OCI-LY1 (cell line): ENCODE measurements around the gene VARS2.
"Not testable (repeated sequence)": the region's sequence is repeated elsewhere in the genome, so short reads cannot be mapped to it uniquely, and the experiment has no call there.

Experiments used
- EZH2 ChIP-seq: fragments of 200-600 bp; sonication (generic), shearing (Covaris generic); IDR thresholded peaks from 2 replicates; pipeline ENCODE4 v1.8.0; 2017; ENCODE audit warnings: borderline replicate concordance, mixed run types, mild to moderate bottlenecking, antibody characterized with exemption, low read length, moderate library complexity, mixed read lengths
- TF ChIP-seq, protein P1 (sequence below): fragments of 200-600 bp; sonication (generic), shearing (Covaris generic); IDR thresholded peaks from 2 replicates; pipeline ENCODE4 v1.5.1; 2017; ENCODE audit warnings: mild to moderate bottlenecking, antibody characterized with exemption, low read length, moderate library complexity, mixed read lengths

DNA sequence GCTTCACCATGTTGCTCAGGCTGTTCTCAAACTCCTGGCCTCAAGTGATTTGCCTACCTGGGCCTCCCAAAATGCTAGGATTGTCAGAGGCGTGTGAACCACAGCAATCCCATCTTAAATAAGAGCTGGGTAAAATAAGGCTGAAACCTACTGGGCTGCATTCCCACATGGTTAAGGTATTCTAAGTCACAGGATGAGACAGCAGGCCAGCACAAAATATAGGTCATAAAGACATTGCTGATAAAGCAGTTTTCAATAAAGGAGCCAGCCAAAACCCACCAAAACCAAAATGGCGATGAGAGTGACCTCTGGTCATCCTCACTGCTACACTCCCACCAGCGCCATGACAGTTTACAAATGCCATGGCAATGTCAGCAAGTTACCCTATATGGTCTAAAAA lies 40.2 kb upstream of the VARS2 start:
- TF ChIP-seq EZH2: not testable (repeated sequence)
- TF ChIP-seq, protein P1, sequence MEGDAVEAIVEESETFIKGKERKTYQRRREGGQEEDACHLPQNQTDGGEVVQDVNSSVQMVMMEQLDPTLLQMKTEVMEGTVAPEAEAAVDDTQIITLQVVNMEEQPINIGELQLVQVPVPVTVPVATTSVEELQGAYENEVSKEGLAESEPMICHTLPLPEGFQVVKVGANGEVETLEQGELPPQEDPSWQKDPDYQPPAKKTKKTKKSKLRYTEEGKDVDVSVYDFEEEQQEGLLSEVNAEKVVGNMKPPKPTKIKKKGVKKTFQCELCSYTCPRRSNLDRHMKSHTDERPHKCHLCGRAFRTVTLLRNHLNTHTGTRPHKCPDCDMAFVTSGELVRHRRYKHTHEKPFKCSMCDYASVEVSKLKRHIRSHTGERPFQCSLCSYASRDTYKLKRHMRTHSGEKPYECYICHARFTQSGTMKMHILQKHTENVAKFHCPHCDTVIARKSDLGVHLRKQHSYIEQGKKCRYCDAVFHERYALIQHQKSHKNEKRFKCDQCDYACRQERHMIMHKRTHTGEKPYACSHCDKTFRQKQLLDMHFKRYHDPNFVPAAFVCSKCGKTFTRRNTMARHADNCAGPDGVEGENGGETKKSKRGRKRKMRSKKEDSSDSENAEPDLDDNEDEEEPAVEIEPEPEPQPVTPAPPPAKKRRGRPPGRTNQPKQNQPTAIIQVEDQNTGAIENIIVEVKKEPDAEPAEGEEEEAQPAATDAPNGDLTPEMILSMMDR: not testable (repeated sequence)
